GM12874 (cell line): Measurements from ENCODE around the gene SUSD6.

ENCODE experiments used
- TF ChIP-seq, protein P1 (sequence below): IDR thresholded peaks from 2 replicates; pipeline ENCODE4 v1.5.1; 2011; ENCODE audit warnings: low read depth, mild to moderate bottlenecking, control low read depth, low read length, moderate library complexity; ENCODE audit not compliant: insufficient read depth

SUSD6 gene

DNA sequence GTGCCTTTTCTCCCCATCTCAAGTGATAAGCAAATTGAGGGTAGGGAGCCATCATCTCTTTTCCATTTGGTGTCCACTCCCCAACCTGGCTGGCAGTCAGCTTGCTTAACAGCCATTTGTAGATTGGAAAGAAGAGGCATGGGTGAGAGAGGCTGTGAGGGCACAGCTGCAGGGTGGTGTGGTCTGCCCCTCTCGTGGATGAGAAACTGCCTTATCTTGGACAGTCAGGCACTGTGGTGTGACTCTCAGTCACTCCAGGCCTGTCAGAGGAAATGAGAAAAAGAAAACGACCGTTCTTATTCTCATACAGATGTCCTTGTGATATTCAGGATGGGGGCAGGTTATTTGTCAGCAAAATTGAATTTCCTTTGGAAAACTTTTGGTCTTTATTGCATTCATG is 90.5 kb downstream of the SUSD6 start:
- TF ChIP-seq, protein P1, sequence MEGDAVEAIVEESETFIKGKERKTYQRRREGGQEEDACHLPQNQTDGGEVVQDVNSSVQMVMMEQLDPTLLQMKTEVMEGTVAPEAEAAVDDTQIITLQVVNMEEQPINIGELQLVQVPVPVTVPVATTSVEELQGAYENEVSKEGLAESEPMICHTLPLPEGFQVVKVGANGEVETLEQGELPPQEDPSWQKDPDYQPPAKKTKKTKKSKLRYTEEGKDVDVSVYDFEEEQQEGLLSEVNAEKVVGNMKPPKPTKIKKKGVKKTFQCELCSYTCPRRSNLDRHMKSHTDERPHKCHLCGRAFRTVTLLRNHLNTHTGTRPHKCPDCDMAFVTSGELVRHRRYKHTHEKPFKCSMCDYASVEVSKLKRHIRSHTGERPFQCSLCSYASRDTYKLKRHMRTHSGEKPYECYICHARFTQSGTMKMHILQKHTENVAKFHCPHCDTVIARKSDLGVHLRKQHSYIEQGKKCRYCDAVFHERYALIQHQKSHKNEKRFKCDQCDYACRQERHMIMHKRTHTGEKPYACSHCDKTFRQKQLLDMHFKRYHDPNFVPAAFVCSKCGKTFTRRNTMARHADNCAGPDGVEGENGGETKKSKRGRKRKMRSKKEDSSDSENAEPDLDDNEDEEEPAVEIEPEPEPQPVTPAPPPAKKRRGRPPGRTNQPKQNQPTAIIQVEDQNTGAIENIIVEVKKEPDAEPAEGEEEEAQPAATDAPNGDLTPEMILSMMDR = no peak

DNA sequence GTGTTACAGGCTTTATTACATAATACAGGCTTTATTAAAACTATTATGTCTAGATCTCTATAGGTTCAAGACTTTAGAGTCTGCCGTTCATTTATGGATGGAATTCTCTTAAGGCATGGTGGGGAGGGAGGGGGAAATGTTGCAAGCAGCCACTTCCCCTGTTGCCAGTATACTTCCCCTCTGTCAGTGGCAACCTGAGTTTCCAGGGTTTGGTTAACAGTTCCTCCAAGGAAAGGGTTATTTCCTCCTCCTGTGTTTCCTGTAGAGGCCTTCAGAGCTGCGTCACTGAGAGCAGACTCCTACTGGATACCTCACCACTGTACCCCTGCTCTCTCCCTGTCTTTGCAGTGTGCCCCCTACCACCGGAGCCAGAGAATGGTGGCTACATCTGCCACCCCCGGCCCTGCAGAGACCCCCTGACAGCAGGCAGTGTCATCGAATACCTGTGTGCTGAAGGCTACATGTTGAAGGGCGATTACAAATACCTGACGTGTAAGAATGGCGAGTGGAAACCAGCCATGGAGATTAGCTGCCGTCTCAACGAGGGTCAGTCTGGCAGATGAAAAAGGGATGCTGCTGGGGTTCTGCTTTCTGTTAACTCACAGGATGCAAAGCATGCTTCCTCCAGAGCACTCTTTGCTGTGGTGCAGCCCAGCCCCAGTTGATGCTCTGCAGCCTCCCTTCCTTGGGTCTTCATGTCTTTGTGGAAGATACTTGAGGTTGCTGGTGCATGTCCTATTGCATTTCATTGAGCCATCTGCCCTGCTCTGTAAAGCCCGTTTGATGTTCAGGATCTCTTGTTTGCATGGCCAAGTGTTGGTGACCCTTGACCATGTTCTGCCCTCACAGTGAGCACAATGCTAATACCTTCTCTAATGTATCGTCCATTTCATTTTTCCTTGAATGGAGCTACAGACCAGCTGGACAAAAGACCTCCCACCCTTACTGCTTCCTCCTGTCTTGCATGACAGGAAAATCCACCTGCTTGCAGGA is 91.9 kb downstream of the SUSD6 start:
- TF ChIP-seq, protein P1 = no peak

DNA sequence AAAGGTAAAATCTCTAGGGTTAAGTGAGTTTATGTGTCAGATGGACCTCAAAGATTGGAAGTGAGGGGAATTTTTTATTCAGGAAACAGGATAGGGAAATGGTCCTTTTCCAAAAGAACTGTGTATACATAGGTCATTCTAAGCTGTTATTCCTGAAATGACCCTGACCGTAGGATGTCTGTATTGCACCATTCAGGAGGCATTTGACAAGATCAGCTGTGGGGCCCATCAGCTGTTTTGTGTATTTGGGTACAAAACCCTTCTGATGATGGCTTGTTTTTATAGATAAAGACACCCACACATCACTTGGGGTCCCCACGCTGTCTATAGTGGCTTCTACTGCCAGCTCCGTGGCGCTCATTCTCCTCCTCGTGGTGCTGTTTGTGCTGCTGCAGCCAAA is 92.9 kb downstream of the SUSD6 start:
- TF ChIP-seq, protein P1 = no peak

DNA sequence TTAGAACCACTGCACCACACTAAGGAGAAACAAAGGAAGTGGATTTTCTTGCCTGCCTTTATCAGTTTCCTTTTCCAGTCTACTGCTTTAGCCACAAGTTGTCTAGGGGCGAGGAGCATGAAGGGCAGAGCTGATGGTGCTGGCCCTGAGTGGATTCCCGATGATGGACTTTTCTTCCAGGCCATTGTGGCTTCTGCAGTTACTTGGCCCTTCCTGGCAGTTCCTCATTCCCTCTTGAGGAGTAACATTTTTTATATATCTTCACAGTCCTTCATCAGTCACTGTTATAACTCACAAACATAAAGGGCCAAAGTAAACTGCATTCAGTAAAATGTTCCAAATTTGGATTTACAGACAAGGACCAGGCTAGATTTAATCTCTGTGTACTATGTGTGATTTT is 94.3 kb downstream of the SUSD6 start:
- TF ChIP-seq, protein P1 = no peak

DNA sequence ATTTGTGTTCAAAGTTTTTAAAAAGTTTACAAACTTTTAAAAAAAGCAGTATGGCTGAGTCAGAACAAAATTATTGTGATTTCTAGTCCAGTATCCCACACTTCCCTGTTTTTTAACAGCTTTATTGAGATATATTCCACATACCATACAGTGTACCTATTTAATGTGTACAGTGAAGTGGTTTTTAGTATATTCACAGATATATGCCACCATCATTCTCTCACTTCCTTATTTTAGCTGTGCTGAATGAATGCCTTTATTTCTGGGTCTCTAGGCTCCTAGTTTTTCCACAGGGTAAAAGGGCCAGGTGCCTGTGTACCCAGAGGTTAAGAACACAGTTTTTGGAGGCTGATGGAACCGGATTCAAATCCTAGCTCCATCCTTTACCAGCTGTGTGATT is 96.7 kb downstream of the SUSD6 start:
- TF ChIP-seq, protein P1 = no peak

DNA sequence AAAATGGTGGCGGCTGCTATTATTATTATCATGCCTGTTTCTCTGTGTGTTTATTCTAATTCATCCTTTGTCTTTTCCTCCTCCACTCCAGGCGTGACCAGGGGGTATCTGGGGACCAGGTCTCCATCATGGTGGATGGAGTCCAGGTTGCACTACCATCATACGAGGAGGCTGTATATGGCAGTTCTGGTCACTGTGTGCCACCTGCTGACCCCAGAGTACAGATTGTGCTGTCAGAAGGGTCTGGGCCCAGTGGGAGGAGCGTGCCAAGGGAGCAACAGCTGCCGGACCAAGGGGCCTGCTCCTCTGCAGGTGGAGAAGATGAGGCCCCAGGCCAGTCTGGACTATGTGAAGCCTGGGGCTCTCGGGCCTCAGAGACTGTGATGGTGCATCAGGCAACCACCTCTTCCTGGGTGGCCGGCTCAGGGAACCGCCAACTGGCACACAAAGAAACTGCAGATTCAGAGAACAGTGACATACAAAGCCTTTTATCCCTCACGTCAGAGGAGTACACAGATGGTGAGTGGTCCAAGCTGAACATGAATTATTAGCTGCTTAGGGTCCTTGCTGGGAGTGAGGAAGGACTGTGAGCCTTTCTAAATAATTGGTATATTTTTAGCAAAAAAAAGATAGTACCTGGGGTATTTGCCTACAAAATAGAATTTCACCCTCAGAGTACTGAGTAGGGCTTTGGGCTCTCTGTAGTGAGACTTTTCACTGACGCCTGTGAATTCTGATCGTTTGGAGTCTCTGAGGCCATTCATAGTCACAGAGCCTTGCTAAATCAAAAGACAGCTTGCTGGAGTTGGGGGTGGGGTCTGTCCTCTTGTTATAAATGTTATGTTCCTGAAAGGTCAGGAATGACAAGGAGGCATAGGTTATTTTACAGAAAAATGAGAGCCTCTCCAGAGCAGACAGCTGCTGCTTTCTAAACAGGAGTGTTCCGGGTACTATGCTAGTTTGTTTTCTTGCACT is 97.5 kb downstream of the SUSD6 start:
- TF ChIP-seq, protein P1 = peak; percentile 31; the same call in 1 of the 2 replicates

DNA sequence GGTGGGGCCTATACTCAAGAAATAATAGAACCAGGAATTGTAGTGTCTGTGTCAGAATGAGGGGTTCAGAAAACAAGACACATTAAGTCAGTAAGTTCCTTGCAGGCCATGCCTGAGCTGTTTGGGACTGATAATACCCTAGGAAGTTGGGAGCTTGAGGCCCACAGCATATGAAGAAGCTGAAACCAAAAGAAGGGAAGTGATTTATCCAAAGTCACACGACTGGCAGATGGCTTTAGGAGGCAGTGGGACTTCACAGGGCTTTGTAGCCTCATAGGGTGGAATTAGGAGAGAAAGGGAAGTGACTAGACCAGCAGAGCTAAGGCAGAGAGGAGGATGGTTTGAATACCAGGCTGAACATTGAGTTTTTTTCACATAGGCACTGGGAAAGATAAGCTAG is 99.0 kb downstream of the SUSD6 start:
- TF ChIP-seq, protein P1 = no peak
